ENCODE results near the gene RNU5D-1. TPM values are rescaled to one million over a fixed set of nuclear protein-coding genes. Genes with fewer than 3 reads are reported as not detected.
A peak's percentile ranks its signal among the peaks of the same experiment; 100 is the strongest.

Gene RNU5D-1
- total RNA-seq, 4 donors from 2014 or later: not detected

DNA sequence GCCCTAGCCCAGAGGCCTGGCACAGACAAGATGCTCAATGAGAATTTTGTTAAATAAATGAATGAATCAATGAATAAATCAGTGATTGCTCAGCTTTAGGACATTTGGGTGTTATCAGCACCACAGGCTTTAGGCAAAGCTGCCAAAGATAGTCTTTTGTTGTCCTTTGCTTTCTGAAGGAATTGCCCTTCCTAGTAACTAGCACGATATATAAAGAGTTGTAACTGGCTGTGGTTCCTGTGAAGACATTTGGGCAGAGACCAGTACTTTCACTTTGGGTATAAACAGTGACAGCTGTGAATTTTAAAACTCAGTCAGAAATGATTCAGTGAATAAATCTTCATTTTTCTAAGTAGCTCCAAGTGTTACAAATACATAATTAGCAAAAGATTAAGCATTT, 13.3 kb downstream of the RNU5D-1 start:
- no peak overlapping the region for H3K4me3 ChIP-seq
- peaks cover 3 to 41% (median 16%) of the 10 kb centered on the region in 3 donors for H3K4me1 ChIP-seq
- DNase-seq: no peak
- whole genome bisulfite sequencing, 2 donors: 31 to 63% methylated on average over 1 of the region's 1 CpG
- no peaks in the 10 kb centered on the region for H3K9me3 ChIP-seq
- H3K36me3 ChIP-seq: no peaks in the 10 kb centered on the region
- peak overlapping the region in 1 of 4 donors; percentile 13 for H3K27ac ChIP-seq
- TF ChIP-seq CTCF (IDR thresholded peaks at IDR 0.05): no peak
- no peak for TF ChIP-seq POLR2A (IDR thresholded peaks at IDR 0.05)
- H3K27me3 ChIP-seq: peaks cover 0 to 13% (median 0%) of the 10 kb centered on the region in 4 donors
- intact Hi-C loops (cut with DNase I): no loop called here

- no peaks in the 10 kb centered on the region for H3K36me3 ChIP-seq
- H3K27ac ChIP-seq: peak overlapping the region in 1 of 4 donors; percentile 13
- intact Hi-C loops (cut with DNase I): no loop called here
- WGBS, 2 donors: 53 to 63% methylated on average over 4 of the region's 4 CpGs
- no peak for TF ChIP-seq POLR2A (IDR thresholded peaks at IDR 0.05)
- TF ChIP-seq CTCF (IDR thresholded peaks at IDR 0.05): no peak
- peaks cover 0 to 15% (median 0%) of the 10 kb centered on the region in 4 donors for H3K27me3 ChIP-seq
- no peaks in the 10 kb centered on the region for H3K9me3 ChIP-seq
- H3K4me3 ChIP-seq: no peak overlapping the region
- peaks cover 3 to 42% (median 12%) of the 10 kb centered on the region in 3 donors for H3K4me1 ChIP-seq
- DNase-seq: no peak
Observed at GRCh38 chr1:44717156-44717555, 13.8 kb downstream of the RNU5D-1 start.

GRCh38 chr1:44714944-44715571, 15.9 kb downstream of the RNU5D-1 start:
- Histone ChIP-seq H3K27me3 (peaks cover 0 to 33% (median 0%) of the 10 kb centered on the region in 4 donors), H3K4me3 (no peak overlapping the region), H3K9me3 (no peaks in the 10 kb centered on the region), H3K36me3 (no peaks in the 10 kb centered on the region), H3K27ac (no peak overlapping the region), H3K4me1 (peaks cover 3 to 42% (median 11%) of the 10 kb centered on the region in 3 donors)
- WGBS, 2 donors: 5 to 17% methylated on average over 8 of the region's 9 CpGs
- DNase-seq: no peak
- intact Hi-C loops (cut with DNase I): no loop called here
- TF ChIP-seq CTCF (IDR thresholded peaks at IDR 0.05) (peak; percentile 84 to 92 (median 90)), POLR2A (IDR thresholded peaks at IDR 0.05) (no peak)

- DNase-seq: no peak
- H3K27me3 ChIP-seq: peaks cover 0 to 39% (median 0%) of the 10 kb centered on the region in 4 donors
- 82 to 83% methylated on average over 6 to 7 of the region's 7 CpGs for WGBS, 2 donors
- no peak overlapping the region for H3K27ac ChIP-seq
- no peak for TF ChIP-seq POLR2A (IDR thresholded peaks at IDR 0.05)
- no peak for TF ChIP-seq CTCF (IDR thresholded peaks at IDR 0.05)
- H3K4me1 ChIP-seq: peaks cover 3 to 42% (median 11%) of the 10 kb centered on the region in 3 donors
- H3K4me3 ChIP-seq: no peak overlapping the region
- intact Hi-C loops (cut with DNase I): no loop called here
- H3K9me3 ChIP-seq: no peaks in the 10 kb centered on the region
- H3K36me3 ChIP-seq: no peaks in the 10 kb centered on the region
Observed at GRCh38 chr1:44714532-44714931, 16.4 kb downstream of the RNU5D-1 start.

GRCh38 chr1:44713321-44713781, 17.6 kb downstream of the RNU5D-1 start:
- DNase-seq: no peak
- Histone ChIP-seq H3K27ac (no peak overlapping the region), H3K4me3 (no peak overlapping the region), H3K36me3 (no peaks in the 10 kb centered on the region), H3K27me3 (peaks cover 0 to 48% (median 0%) of the 10 kb centered on the region in 4 donors), H3K4me1 (peaks cover 3 to 43% (median 13%) of the 10 kb centered on the region in 3 donors), H3K9me3 (no peaks in the 10 kb centered on the region)
- intact Hi-C loops (cut with DNase I): no loop called here
- TF ChIP-seq POLR2A (IDR thresholded peaks at IDR 0.05): no peak
- no peak for TF ChIP-seq CTCF (IDR thresholded peaks at IDR 0.05)
- 32 to 35% methylated on average over 6 of the region's 6 CpGs for WGBS, 2 donors
